ENCODE results near the gene MTSS2.

The MTSS2 gene

DNA sequence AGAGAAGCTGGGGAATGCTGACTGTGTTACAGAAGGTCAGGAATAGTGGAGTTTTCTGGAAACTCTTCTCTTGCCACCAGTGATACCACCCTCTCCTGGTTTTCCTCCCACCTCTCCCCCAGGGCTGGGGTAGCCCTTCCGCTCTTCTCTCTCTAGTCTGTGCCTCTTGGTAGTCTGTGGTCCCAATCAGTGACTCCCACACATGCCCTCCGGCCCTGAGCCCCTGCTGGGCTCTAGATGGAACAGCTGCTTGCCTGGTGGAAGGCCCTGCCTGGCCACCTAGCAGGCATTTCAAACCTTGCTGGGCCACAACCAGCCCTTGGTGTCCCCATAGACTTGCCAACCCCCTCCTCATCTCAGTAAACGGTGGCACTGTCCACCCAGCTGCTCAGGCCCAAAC lies 15.2 kb upstream of the MTSS2 start:
- H3K36me3 ChIP-seq: peaks cover 9% of the 10 kb centered on the region
- H3K27ac ChIP-seq: no peak overlapping the region
- TF ChIP-seq CTCF (IDR thresholded peaks at IDR 0.05): no peak
- H3K4me1 ChIP-seq (ENCODE audit: control insufficient read depth in 1 of 2, insufficient read depth in 1 of 2, low read depth in 1 of 2, low read length in 1 of 2): peaks cover 37 to 42% of the 10 kb centered on the region in 2 experiments
- H3K9me3 ChIP-seq: no peaks in the 10 kb centered on the region
- H3K4me3 ChIP-seq (ENCODE audit: low read depth in 1 of 2, low read length in 1 of 2): no peak overlapping the region
- H3K27me3 ChIP-seq: no peaks in the 10 kb centered on the region

- Histone ChIP-seq H3K27ac (peak overlapping the region; percentile 25), H3K4me3 (ENCODE audit: low read depth in 1 of 2, low read length in 1 of 2) (peak overlapping the region in 1 of 2 experiments; percentile 23), H3K36me3 (peaks cover 9% of the 10 kb centered on the region), H3K27me3 (no peaks in the 10 kb centered on the region), H3K9me3 (no peaks in the 10 kb centered on the region), H3K4me1 (ENCODE audit: control insufficient read depth in 1 of 2, insufficient read depth in 1 of 2, low read depth in 1 of 2, low read length in 1 of 2) (peaks cover 40 to 46% of the 10 kb centered on the region in 2 experiments)
- TF ChIP-seq CTCF (IDR thresholded peaks at IDR 0.05): no peak
These were observed 14.5 kb upstream of the MTSS2 start for GRCh38 chr16:70700101-70701020.

DNA sequence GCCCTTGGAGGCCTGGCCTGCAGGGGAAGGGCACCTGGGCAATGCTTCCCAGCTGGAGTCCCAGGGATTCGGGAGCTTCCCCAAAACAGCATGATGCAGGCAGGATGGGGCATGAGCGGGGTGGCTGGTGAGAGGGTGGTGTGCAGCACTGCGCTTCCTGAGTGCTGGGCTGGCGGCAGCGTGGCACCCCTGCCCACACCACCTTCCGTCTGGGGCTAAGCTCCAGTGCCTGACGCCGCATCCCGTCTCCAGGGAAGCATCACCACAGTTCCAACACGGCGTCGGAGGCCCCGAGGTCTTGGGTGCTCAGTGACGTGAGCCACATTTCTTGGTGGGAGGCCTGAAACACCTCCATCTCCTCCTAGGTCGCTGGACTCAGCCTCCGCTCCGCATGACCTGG lies 13.8 kb upstream of the MTSS2 start:
- peaks cover 40 to 46% of the 10 kb centered on the region in 2 experiments for H3K4me1 ChIP-seq (ENCODE audit: control insufficient read depth in 1 of 2, insufficient read depth in 1 of 2, low read depth in 1 of 2, low read length in 1 of 2)
- no peaks in the 10 kb centered on the region for H3K9me3 ChIP-seq
- H3K4me3 ChIP-seq (ENCODE audit: low read depth in 1 of 2, low read length in 1 of 2): no peak overlapping the region
- TF ChIP-seq CTCF (IDR thresholded peaks at IDR 0.05): no peak
- peaks cover 10% of the 10 kb centered on the region for H3K36me3 ChIP-seq
- no peak overlapping the region for H3K27ac ChIP-seq
- no peaks in the 10 kb centered on the region for H3K27me3 ChIP-seq

DNA sequence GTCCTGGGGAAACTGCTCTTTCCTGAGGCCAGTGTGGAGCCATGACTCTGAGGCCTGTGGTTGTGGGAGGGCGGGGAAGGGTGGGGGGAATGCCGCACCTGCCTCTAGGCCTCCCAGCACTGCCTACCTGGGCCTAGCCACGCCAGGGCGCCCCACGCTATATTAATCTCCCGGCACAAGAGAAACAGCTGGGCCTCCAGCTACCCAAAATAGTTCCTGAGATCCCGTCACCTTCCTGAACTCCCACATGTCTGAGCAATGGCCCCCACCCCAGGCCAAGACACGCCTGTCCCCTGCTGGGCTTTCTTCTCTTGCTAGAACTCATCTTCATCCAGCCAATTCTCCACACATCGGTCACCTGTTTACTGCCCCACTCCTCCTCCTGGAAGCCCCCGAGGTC lies 13.0 kb upstream of the MTSS2 start:
- Histone ChIP-seq H3K4me1 (ENCODE audit: control insufficient read depth in 1 of 2, insufficient read depth in 1 of 2, low read depth in 1 of 2, low read length in 1 of 2) (peaks cover 40 to 46% of the 10 kb centered on the region in 2 experiments), H3K9me3 (no peaks in the 10 kb centered on the region), H3K4me3 (ENCODE audit: low read depth in 1 of 2, low read length in 1 of 2) (no peak overlapping the region), H3K36me3 (peaks cover 18% of the 10 kb centered on the region), H3K27me3 (no peaks in the 10 kb centered on the region), H3K27ac (no peak overlapping the region)
- no peak for TF ChIP-seq CTCF (IDR thresholded peaks at IDR 0.05)

- Histone ChIP-seq H3K4me1 (ENCODE audit: control insufficient read depth in 1 of 2, insufficient read depth in 1 of 2, low read depth in 1 of 2, low read length in 1 of 2) (peaks cover 40 to 46% of the 10 kb centered on the region in 2 experiments), H3K27ac (no peak overlapping the region), H3K4me3 (ENCODE audit: low read depth in 1 of 2, low read length in 1 of 2) (no peak overlapping the region), H3K9me3 (no peaks in the 10 kb centered on the region), H3K27me3 (no peaks in the 10 kb centered on the region), H3K36me3 (peaks cover 30% of the 10 kb centered on the region)
- TF ChIP-seq CTCF (IDR thresholded peaks at IDR 0.05): no peak
These were observed 11.8 kb upstream of the MTSS2 start for GRCh38 chr16:70697594-70698170.

All from neutrophil (primary cell).